Subcutaneous adipose tissue (tissue), 4 donors: ENCODE data around the gene TMEM132C. TPM values are rescaled to one million over a fixed set of nuclear protein-coding genes. Genes with fewer than 3 reads are reported as not detected.

Experiments
- total RNA-seq, 4 donors: library from RNA; depleted of rRNA; stranded (reverse); fragments of >200 nt; gene quantifications; one replicate each; pipeline ENCODE4 v1.1.0, GENCODE V29; 2016
- TF ChIP-seq, protein P1 (sequence below): fragments of 450-650 bp; IDR thresholded peaks from one replicate; pipeline ENCODE4 v1.5.1; 2016; ENCODE audit warnings: low read depth, mild to moderate bottlenecking, control low read depth, antibody characterized with exemption, moderate library complexity

The TMEM132C gene
- total RNA-seq, 4 donors from 2014 or later: 44.2 to 73.5 (median 67.8) TPM

DNA sequence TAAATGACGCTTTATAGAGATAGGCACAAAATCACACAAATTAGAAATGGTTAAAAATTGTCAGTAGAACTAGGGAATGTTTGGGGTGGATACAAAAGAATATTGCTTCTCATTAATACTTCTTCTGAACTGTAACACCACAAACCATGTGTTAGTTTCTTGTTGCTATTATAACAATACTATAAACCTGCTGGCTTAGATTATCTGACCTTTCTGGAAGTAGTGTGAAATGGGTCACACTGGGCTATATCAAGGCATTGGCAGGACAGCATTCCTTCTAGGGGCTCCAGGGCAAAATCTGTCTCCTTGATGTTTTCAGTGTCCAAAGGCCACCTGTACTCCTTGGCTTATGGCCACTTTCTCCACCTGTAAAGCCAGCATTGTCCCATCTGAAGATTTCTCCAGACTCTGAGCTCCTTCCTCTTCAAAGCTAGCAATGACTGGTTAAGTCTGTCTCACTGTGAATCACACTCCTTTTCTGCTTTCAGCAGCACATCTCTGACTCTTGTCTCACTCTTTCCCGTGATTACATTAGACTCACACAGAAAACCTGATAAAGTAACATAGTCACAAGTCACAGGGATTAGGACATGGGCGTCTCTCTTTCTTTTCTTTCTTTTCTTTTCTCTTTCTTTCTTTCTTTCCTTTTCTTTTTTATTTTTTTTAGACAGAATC, 470.5 kb downstream of the TMEM132C start:
- TF ChIP-seq, protein P1, sequence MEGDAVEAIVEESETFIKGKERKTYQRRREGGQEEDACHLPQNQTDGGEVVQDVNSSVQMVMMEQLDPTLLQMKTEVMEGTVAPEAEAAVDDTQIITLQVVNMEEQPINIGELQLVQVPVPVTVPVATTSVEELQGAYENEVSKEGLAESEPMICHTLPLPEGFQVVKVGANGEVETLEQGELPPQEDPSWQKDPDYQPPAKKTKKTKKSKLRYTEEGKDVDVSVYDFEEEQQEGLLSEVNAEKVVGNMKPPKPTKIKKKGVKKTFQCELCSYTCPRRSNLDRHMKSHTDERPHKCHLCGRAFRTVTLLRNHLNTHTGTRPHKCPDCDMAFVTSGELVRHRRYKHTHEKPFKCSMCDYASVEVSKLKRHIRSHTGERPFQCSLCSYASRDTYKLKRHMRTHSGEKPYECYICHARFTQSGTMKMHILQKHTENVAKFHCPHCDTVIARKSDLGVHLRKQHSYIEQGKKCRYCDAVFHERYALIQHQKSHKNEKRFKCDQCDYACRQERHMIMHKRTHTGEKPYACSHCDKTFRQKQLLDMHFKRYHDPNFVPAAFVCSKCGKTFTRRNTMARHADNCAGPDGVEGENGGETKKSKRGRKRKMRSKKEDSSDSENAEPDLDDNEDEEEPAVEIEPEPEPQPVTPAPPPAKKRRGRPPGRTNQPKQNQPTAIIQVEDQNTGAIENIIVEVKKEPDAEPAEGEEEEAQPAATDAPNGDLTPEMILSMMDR: no peak

DNA sequence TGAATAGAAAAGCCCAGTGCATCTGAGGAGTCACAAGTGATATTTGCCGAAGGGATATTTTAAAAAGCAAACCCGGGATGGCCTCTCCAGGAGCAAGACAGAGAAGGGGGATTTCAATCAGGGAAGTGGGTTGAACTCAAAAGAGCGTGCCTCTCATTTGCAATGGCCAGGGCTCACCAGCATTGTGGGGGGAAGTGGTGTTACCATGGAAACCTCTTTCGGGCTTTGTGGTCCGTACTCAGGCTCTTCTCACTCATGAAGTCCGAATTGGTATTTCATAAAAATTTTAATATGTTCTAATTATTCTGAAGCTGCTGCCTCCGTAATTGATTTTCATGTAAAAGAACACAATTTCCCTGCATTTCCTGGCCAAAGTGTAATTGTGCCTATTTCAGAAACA, 476.9 kb downstream of the TMEM132C start:
- TF ChIP-seq, protein P1: no peak

DNA sequence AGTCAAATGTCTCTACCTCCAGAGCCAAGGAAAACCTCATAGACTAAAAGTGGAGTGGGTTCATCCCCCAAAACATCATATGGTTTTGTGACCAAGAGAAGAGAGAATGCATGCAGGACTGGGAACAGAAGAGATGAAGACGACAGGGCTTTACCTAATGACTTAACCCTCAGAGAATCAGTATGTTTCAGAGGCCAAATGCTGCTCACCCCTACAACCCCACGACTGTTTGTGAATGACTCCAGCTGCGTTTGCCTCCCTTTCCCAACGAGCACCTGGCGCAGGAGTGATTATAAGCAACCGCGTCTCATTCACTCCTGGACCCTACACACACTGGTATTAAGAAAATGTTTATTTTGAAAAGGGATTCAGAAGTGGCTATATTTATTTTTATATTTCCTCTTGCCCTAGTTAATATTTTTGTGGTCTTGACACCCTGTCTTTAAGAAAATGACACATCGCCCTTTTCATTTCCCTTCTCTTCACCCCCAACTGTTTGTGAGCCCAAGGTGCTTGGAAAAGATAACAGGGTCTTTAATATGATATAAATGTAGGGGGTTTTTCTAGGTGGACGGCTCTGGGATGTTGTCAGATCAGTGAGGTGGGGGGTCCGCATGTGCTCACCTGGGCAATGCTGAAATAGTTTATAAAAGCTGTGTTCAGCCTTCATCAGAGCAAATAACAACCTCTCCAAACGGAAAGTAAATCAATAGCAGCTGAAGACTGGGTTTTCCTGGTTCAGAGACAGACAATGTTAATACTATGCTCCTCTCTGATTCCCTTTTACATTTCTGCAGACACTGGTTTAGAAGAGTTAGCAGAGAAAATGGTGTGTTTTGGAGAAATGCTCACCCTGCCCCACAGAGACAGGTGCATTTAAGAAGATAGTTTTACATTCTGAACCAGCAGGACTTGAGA, 479.1 kb downstream of the TMEM132C start:
- TF ChIP-seq, protein P1: no peak

DNA sequence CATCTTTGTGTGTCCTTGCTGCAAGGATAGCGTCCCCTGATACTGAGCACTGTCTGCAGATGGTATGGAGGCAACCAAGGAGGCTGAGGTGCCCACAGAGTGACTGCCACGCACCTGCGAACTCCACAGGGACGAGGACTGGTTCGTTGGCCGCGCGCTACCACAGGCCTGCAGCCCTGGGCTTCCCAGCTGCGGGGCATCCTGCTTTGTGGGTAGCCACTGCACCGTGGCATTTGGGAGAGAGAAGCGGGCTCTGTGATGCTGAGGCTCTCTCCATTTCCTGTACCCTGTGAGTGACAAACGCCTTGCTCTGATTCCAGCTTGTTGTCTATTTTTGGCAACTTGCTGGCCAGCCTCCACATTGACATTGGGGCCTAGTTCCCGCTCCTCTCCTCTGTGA, 480.5 kb downstream of the TMEM132C start:
- TF ChIP-seq, protein P1: no peak

DNA sequence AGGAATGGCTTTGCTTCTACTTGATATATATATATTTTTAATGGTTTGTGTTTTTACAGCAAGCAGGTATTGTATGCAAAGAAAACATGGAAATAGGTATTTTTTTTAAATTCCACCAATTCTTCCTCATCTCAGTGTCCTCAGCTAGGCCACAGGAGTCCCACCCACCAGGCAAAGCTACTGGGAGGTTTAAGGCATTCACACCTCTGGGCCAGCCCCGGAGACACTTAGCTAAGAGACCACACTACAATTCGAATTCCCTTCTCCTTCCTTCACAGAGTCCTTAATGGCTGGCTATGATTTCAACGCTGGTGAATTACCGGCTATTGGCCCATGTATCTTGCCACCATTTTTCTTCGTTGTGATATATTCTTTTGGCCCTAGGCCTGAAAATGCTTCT, 485.4 kb downstream of the TMEM132C start:
- TF ChIP-seq, protein P1: no peak

DNA sequence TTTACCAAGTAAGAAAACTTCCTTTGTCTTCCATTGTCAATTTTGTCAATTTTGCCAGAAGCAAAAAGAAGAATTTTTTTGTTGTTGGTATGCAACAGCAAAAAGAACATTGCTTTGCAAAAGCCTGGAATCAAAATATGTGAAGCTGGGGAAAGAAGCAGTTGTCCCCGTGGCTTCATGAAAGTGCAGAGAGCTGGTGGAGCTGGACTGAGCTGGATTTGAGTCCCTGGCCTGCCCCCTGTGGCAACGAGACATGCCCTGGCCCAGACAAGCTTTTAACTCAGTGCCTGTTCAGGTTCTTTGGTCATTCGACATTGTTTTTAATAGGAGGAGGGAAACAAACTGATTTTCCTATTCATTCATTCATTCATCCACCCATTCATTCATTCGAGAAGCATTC, 486.5 kb downstream of the TMEM132C start:
- TF ChIP-seq, protein P1: no peak

DNA sequence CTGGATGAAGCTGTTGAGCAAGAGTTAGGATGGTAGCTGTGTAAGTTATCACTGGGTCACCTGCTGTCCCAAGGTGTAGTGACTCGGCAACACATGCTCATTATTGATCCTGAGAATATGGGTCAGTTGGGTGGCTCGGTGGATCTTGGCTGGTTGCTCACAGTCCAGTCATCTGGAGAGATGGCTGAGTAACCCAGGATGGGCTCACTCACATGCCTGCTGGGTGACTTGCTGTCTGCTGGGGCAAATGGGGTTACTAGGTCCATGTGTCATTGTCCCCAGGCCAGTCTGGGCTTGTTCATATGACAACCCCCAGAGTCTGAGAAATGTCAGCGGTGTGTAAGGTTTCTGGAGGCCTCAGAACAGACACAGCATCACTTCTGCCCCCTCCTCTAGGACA, 487.3 kb downstream of the TMEM132C start:
- TF ChIP-seq, protein P1: no peak
